Brain microvascular endothelial cell (primary cell): Measurements from ENCODE around the gene ITFG2.
A peak's percentile ranks its signal among the peaks of the same experiment; 100 is the strongest.
"Not testable (repeated sequence)": the region's sequence is repeated elsewhere in the genome, so short reads cannot be mapped to it uniquely, and the experiment has no call there.

Source experiments
- DNase-seq: peaks from one replicate; pipeline ENCODE4 v3.0.0-alpha.2; 2020
- H3K27ac ChIP-seq: fragments of 250-450 bp; sonication (Bioruptor Pico); 2 replicates; pipeline ENCODE4 v1.5.1; 2020; ENCODE audit warnings: mild to moderate bottlenecking, moderate library complexity
- H3K27me3 ChIP-seq: fragments of 250-450 bp; sonication (Bioruptor Pico); replicated peaks from 2 replicates; pipeline ENCODE4 v1.5.1; 2020; ENCODE audit warnings: mild to moderate bottlenecking
- H3K36me3 ChIP-seq: fragments of 250-450 bp; sonication (Bioruptor Pico); replicated peaks from 2 replicates; pipeline ENCODE4 v1.5.1; 2020; ENCODE audit warnings: mild to moderate bottlenecking
- H3K4me3 ChIP-seq: 2 replicates; pipeline ENCODE4 v1.5.1; 2011; ENCODE audit warnings: low read depth, mild to moderate bottlenecking, control low read depth, low read length, moderate library complexity
- CTCF ChIP-seq: IDR thresholded peaks from 2 replicates; pipeline ENCODE4 v1.5.1; 2011; ENCODE audit warnings: low read depth, mild to moderate bottlenecking, moderate library complexity, low read length, control low read depth, inconsistent platforms; ENCODE audit errors: missing control alignments
- in situ Hi-C: cut with HindIII; loops from 2 replicates; pipeline ENCODE4 v1.10.0; 2017; ENCODE audit warnings: low sequenced_read_pairs, low pct_ligation_motif_present

The ITFG2 gene

GRCh38 chr12:2858334-2858733 lies 45.9 kb downstream of the ITFG2 start:
- Histone ChIP-seq H3K4me3 (no peak overlapping the region), H3K27ac (no peak overlapping the region), H3K27me3 (no peaks in the 10 kb centered on the region), H3K36me3 (no peaks in the 10 kb centered on the region)
- TF ChIP-seq CTCF = no peak
- no peak for DNase-seq
- in situ Hi-C loops = no loop called here

GRCh38 chr12:2858944-2859421 lies 46.5 kb downstream of the ITFG2 start:
- H3K36me3 ChIP-seq = no peaks in the 10 kb centered on the region
- H3K27ac ChIP-seq = no peak overlapping the region
- no peaks in the 10 kb centered on the region for H3K27me3 ChIP-seq
- TF ChIP-seq CTCF = peak; percentile 5
- in situ Hi-C loops = no loop called here
- peak; percentile 14 for DNase-seq
- H3K4me3 ChIP-seq = no peak overlapping the region

GRCh38 chr12:2860170-2860569 lies 47.7 kb downstream of the ITFG2 start:
- Histone ChIP-seq H3K27me3 (no peaks in the 10 kb centered on the region), H3K4me3 (no peak overlapping the region), H3K27ac (no peak overlapping the region), H3K36me3 (no peaks in the 10 kb centered on the region)
- TF ChIP-seq CTCF = no peak
- DNase-seq = no peak
- in situ Hi-C loops = no loop called here

- Histone ChIP-seq H3K27me3 (no peaks in the 10 kb centered on the region), H3K27ac (no peak overlapping the region), H3K4me3 (no peak overlapping the region), H3K36me3 (no peaks in the 10 kb centered on the region)
- in situ Hi-C loops = no loop called here
- DNase-seq = no peak
- TF ChIP-seq CTCF = no peak
These were observed 50.4 kb downstream of the ITFG2 start for GRCh38 chr12:2862876-2863275.

- H3K27me3 ChIP-seq, H3K36me3 ChIP-seq, in situ Hi-C loops: not testable (repeated sequence)
These were observed 50.9 kb downstream of the ITFG2 start for GRCh38 chr12:2863402-2863801.

GRCh38 chr12:2864198-2864597 lies 51.7 kb downstream of the ITFG2 start:
- H3K27me3 ChIP-seq = no peaks in the 10 kb centered on the region
- in situ Hi-C loops = no loop called here
- H3K36me3 ChIP-seq = no peaks in the 10 kb centered on the region
- DNase-seq = no peak
- H3K27ac ChIP-seq = no peak overlapping the region
- TF ChIP-seq CTCF = no peak
- H3K4me3 ChIP-seq = no peak overlapping the region

More at GRCh38 chr12:2863402-2863801, 50.9 kb downstream of the ITFG2 start:
- not testable (repeated sequence) for H3K27ac ChIP-seq, H3K4me3 ChIP-seq, DNase-seq

GRCh38 chr12:2868986-2869632 lies 56.6 kb downstream of the ITFG2 start:
- H3K27ac ChIP-seq, DNase-seq, H3K4me3 ChIP-seq, in situ Hi-C loops, H3K27me3 ChIP-seq, H3K36me3 ChIP-seq: not testable (repeated sequence)
